ENCODE data around the gene POLR2H. TPM values are rescaled to one million over a fixed set of nuclear protein-coding genes. Genes with fewer than 3 reads are reported as not detected.

POLR2H gene
- total and polyA plus RNA-seq, 2 experiments from 2014 or later, result 96.2 to 112 TPM

DNA sequence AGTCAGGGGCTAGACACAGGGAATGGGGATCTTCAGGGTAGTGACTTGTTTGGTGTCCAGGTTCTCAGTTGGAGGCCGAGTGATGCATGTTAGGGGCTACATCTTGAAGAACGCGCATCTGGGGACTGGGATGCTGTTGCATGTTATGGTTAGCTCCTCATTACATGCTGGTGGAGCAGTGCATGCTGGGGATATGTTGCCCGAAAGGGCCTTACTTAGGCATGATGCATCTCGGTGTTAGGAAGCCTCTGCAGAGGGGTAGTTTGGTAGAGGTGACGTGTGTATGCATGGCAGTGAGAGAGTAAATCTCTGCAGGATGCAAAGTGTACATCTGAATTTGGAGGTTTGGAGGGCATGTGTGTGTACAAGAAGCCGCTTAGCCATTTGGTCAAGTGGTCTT is 44.7 kb upstream of the POLR2H start:
- Histone ChIP-seq H3K4me1 (ENCODE audit: low read depth) (peaks cover 13% of the 10 kb centered on the region), H3K27ac (no peak overlapping the region), H3K9me3 (ENCODE audit: low read depth) (no peaks in the 10 kb centered on the region), H3K36me3 (peaks cover 17% of the 10 kb centered on the region), H3K27me3 (no peaks in the 10 kb centered on the region), H3K4me3 (no peak overlapping the region)
- DNase-seq (ENCODE audit: low read depth in 1 of 2, low spot score in 1 of 2), result no peak
- TF ChIP-seq, protein P1, sequence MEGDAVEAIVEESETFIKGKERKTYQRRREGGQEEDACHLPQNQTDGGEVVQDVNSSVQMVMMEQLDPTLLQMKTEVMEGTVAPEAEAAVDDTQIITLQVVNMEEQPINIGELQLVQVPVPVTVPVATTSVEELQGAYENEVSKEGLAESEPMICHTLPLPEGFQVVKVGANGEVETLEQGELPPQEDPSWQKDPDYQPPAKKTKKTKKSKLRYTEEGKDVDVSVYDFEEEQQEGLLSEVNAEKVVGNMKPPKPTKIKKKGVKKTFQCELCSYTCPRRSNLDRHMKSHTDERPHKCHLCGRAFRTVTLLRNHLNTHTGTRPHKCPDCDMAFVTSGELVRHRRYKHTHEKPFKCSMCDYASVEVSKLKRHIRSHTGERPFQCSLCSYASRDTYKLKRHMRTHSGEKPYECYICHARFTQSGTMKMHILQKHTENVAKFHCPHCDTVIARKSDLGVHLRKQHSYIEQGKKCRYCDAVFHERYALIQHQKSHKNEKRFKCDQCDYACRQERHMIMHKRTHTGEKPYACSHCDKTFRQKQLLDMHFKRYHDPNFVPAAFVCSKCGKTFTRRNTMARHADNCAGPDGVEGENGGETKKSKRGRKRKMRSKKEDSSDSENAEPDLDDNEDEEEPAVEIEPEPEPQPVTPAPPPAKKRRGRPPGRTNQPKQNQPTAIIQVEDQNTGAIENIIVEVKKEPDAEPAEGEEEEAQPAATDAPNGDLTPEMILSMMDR (IDR thresholded peaks at IDR 0.05; ENCODE audit: low read depth, low read length), result no peak

- H3K36me3 ChIP-seq, result peaks cover 21% of the 10 kb centered on the region
- no peaks in the 10 kb centered on the region for H3K27me3 ChIP-seq
- TF ChIP-seq, protein P1 (IDR thresholded peaks at IDR 0.05; ENCODE audit: low read depth, low read length), result no peak
- no peak overlapping the region for H3K27ac ChIP-seq
- no peak overlapping the region for H3K4me3 ChIP-seq
- H3K9me3 ChIP-seq (ENCODE audit: low read depth), result no peaks in the 10 kb centered on the region
- H3K4me1 ChIP-seq (ENCODE audit: low read depth), result peaks cover 13% of the 10 kb centered on the region
- DNase-seq (ENCODE audit: low read depth in 1 of 2, low spot score in 1 of 2), result no peak
Observed at GRCh38 chr3:184317201-184317600, 44.3 kb upstream of the POLR2H start.

DNA sequence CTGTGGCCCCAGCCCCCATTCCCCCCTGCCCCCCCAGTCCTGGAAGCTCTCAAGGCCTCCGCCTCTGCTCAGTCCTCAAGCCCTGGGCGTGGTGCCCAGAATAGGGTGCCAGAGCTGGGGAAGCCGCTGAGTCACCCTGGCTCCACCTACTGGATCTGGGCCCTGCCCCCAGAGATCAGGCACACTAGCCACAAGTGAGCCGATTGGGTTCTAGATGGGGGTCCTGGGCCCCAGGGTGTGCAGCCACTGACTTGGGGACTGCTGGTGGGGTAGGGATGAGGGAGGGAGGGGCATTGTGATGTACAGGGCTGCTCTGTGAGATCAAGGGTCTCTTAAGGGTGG is 41.4 kb upstream of the POLR2H start:
- DNase-seq (ENCODE audit: low read depth in 1 of 2, low spot score in 1 of 2), result peak in 1 of 2 donors; percentile 98
- H3K4me3 ChIP-seq, result no peak overlapping the region
- no peaks in the 10 kb centered on the region for H3K9me3 ChIP-seq (ENCODE audit: low read depth)
- no peaks in the 10 kb centered on the region for H3K27me3 ChIP-seq
- peaks cover 50% of the 10 kb centered on the region for H3K36me3 ChIP-seq
- H3K27ac ChIP-seq, result peak overlapping the region; percentile 62
- H3K4me1 ChIP-seq (ENCODE audit: low read depth), result peaks cover 13% of the 10 kb centered on the region
- TF ChIP-seq, protein P1 (IDR thresholded peaks at IDR 0.05; ENCODE audit: low read depth, low read length), result no peak

GRCh38 chr3:184321666-184322065 is 39.8 kb upstream of the POLR2H start:
- H3K9me3 ChIP-seq (ENCODE audit: low read depth), result no peaks in the 10 kb centered on the region
- H3K36me3 ChIP-seq, result peaks cover 66% of the 10 kb centered on the region
- no peak for DNase-seq (ENCODE audit: low read depth in 1 of 2, low spot score in 1 of 2)
- no peak overlapping the region for H3K4me3 ChIP-seq
- H3K4me1 ChIP-seq (ENCODE audit: low read depth), result peaks cover 3% of the 10 kb centered on the region
- no peak overlapping the region for H3K27ac ChIP-seq
- no peaks in the 10 kb centered on the region for H3K27me3 ChIP-seq
- TF ChIP-seq, protein P1 (IDR thresholded peaks at IDR 0.05; ENCODE audit: low read depth, low read length), result no peak

GRCh38 chr3:184322731-184323487 is 38.6 kb upstream of the POLR2H start:
- Histone ChIP-seq H3K4me1 (ENCODE audit: low read depth) (no peaks in the 10 kb centered on the region), H3K27ac (no peak overlapping the region), H3K9me3 (ENCODE audit: low read depth) (no peaks in the 10 kb centered on the region), H3K4me3 (no peak overlapping the region), H3K27me3 (no peaks in the 10 kb centered on the region), H3K36me3 (peaks cover 75% of the 10 kb centered on the region)
- TF ChIP-seq, protein P1 (IDR thresholded peaks at IDR 0.05; ENCODE audit: low read depth, low read length), result no peak
- peak in 1 of 2 donors; percentile 44 for DNase-seq (ENCODE audit: low read depth in 1 of 2, low spot score in 1 of 2)

Measured in cardiac muscle cell (in vitro differentiated cells and primary cell).